Activated gamma-delta T cell (primary cell): Measurements from ENCODE around the gene BIRC5.
"Not testable (repeated sequence)": the region's sequence is repeated elsewhere in the genome, so short reads cannot be mapped to it uniquely, and the experiment has no call there.

Source experiments
- DNase-seq: peaks from one replicate; lab custom pipeline; 2025; lab: John Stamatoyannopoulos, UW
- total RNA-seq, 2 donors: gene quantifications; one replicate each; lab custom pipeline; 2026; lab: John Stamatoyannopoulos, UW

BIRC5 gene
- total RNA-seq, result 0.51 to 1.4 reads per million in 2 donors

- DNase-seq, result peak; percentile 81
These were observed at the start of gene BIRC5 for GRCh38 chr17:78214016-78214705. Gene BIRC5 (plus strand): TSS chr17:78214253. CDS start chr17:78214317, 64 bp downstream.

GRCh38 chr17:78164748-78165607 is 49.1 kb upstream of the BIRC5 start:
- DNase-seq, result no peak

GRCh38 chr17:78166416-78166815 is 47.6 kb upstream of the BIRC5 start:
- no peak for DNase-seq

- peak; percentile 73 for DNase-seq
These were observed 45.7 kb upstream of the BIRC5 start, which contains the start of gene SYNGR2 for GRCh38 chr17:78168242-78168902. Gene SYNGR2 (plus strand): TSS chr17:78168581. CDS start chr17:78168617, 36 bp downstream.

GRCh38 chr17:78168903-78169793 is 44.9 kb upstream of the BIRC5 start:
- DNase-seq, result peak; percentile 54

- no peak for DNase-seq
These were observed 43.1 kb upstream of the BIRC5 start for GRCh38 chr17:78170692-78171590.

GRCh38 chr17:78171591-78172248 is 42.3 kb upstream of the BIRC5 start:
- DNase-seq, result not testable (repeated sequence)

GRCh38 chr17:78172249-78173051 is 41.6 kb upstream of the BIRC5 start:
- no peak for DNase-seq

- no peak for DNase-seq
These were observed 40.8 kb upstream of the BIRC5 start for GRCh38 chr17:78173097-78173715.

- DNase-seq, result no peak
These were observed 39.6 kb upstream of the BIRC5 start for GRCh38 chr17:78174346-78174869.

- DNase-seq, result no peak
These were observed 39.0 kb upstream of the BIRC5 start for GRCh38 chr17:78174870-78175642.

- DNase-seq, result no peak
These were observed 38.4 kb upstream of the BIRC5 start for GRCh38 chr17:78175643-78175981.

- DNase-seq, result peak; percentile 42
These were observed 37.5 kb upstream of the BIRC5 start for GRCh38 chr17:78176548-78177025.

- DNase-seq, result no peak
These were observed 34.7 kb upstream of the BIRC5 start for GRCh38 chr17:78179372-78179771.

GRCh38 chr17:78180083-78180482 is 34.0 kb upstream of the BIRC5 start:
- DNase-seq, result no peak

GRCh38 chr17:78180508-78180907 is 33.5 kb upstream of the BIRC5 start:
- no peak for DNase-seq

- no peak for DNase-seq
These were observed 31.5 kb upstream of the BIRC5 start for GRCh38 chr17:78182504-78182903.
